Neural cell (in vitro differentiated cells): ENCODE results near the gene EVX1. TPM values are rescaled to one million over a fixed set of nuclear protein-coding genes. Genes with fewer than 3 reads are reported as not detected.

Source experiments
- H2AFZ ChIP-seq: fragments of 200-600, 300-800 bp; sonication (generic), shearing (Covaris generic); 2 replicates; pipeline ENCODE4 v1.6.0; 2014; ENCODE audit warnings: low read depth, mild to moderate bottlenecking, antibody characterized with exemption, low read length, moderate library complexity
- H3F3A ChIP-seq: fragments of 200-600 bp; shearing (Covaris generic); 2 replicates; pipeline ENCODE4 v1.6.1; 2016; ENCODE audit warnings: mild to moderate bottlenecking, moderate library complexity, mixed read lengths, antibody characterized with exemption, low read length; ENCODE audit not compliant: insufficient read depth, poor library complexity, severe bottlenecking
- H3K27ac ChIP-seq: fragments of 200-600, 300-800 bp; sonication (generic), shearing (Covaris generic); 2 replicates; pipeline ENCODE4 v1.5.1; 2014; ENCODE audit warnings: mild to moderate bottlenecking, low read length, moderate library complexity
- H3K27me3 ChIP-seq: fragments of 300-800, 200-600 bp; sonication (generic), shearing (Covaris generic); 2 replicates; pipeline ENCODE4 v1.6.0; 2014; ENCODE audit warnings: mild to moderate bottlenecking, low read depth, low read length, moderate library complexity; ENCODE audit not compliant: insufficient read depth
- H3K36me3 ChIP-seq: fragments of 300-800, 200-600 bp; sonication (generic), shearing (Covaris generic); 2 replicates; pipeline ENCODE4 v1.5.1; 2014; ENCODE audit warnings: mild to moderate bottlenecking, antibody characterized with exemption, low read length, moderate library complexity; ENCODE audit not compliant: insufficient read depth
- H3K4me2 ChIP-seq: fragments of 300-800, 200-600 bp; sonication (generic), shearing (Covaris generic); 2 replicates; pipeline ENCODE4 v1.6.0; 2014; ENCODE audit warnings: mild to moderate bottlenecking, low read length
- H3K4me3 ChIP-seq: fragments of 300-800, 200-600 bp; sonication (generic), shearing (Covaris generic); 2 replicates; pipeline ENCODE4 v1.5.1; 2014; ENCODE audit warnings: mild to moderate bottlenecking, low read length, moderate library complexity
- H3K79me2 ChIP-seq: fragments of 200-600 bp; shearing (Covaris generic); replicated peaks from 2 replicates; pipeline ENCODE4 v1.6.0; 2014; ENCODE audit warnings: mild to moderate bottlenecking, low read length, moderate library complexity; ENCODE audit not compliant: insufficient read depth
- H3K9ac ChIP-seq: fragments of 300-800, 200-600 bp; sonication (generic), shearing (Covaris generic); 2 replicates; pipeline ENCODE4 v1.6.1; 2016; ENCODE audit warnings: mild to moderate bottlenecking, low read length, mixed read lengths
- H3K9me2 ChIP-seq: fragments of 200-600 bp; shearing (Covaris generic); 2 replicates; pipeline ENCODE4 v1.6.1; 2016; ENCODE audit warnings: mild to moderate bottlenecking, low read length, mixed read lengths; ENCODE audit not compliant: insufficient read depth
- H3K9me3 ChIP-seq: fragments of 200-600, 300-800 bp; sonication (generic), shearing (Covaris generic); 2 replicates; pipeline ENCODE4 v1.6.1; 2016; ENCODE audit warnings: mild to moderate bottlenecking, mixed run types, low read length, moderate library complexity, mixed read lengths
- H4K20me1 ChIP-seq: fragments of 200-600 bp; shearing (Covaris generic); 2 replicates; pipeline ENCODE4 v1.6.1; 2016; ENCODE audit warnings: mild to moderate bottlenecking, mixed run types; ENCODE audit not compliant: insufficient read depth
- CTCF ChIP-seq: fragments of 450-650 bp; IDR thresholded peaks from 2 replicates; pipeline ENCODE4 v1.5.1; 2014; ENCODE audit warnings: antibody characterized with exemption, mild to moderate bottlenecking, moderate library complexity; ENCODE audit not compliant: poor library complexity, severe bottlenecking
- EP300 ChIP-seq: fragments of 450-650 bp; conservative IDR thresholded peaks from 2 replicates; pipeline ENCODE4 v1.6.1; 2014; ENCODE audit warnings: antibody characterized with exemption, mild to moderate bottlenecking, moderate library complexity; ENCODE audit not compliant: poor library complexity, severe bottlenecking
- EZH2 ChIP-seq: fragments of 200-600, 300-800 bp; shearing (Covaris generic), sonication (generic); IDR thresholded peaks from 2 replicates; pipeline ENCODE4 v1.6.1; 2014; ENCODE audit warnings: antibody characterized with exemption, low read length, borderline replicate concordance, mild to moderate bottlenecking; ENCODE audit not compliant: insufficient read depth, poor library complexity, severe bottlenecking
- MXI1 ChIP-seq: fragments of 450-650 bp; conservative IDR thresholded peaks from 2 replicates; pipeline ENCODE4 v1.6.1; 2014; ENCODE audit warnings: antibody characterized with exemption, mild to moderate bottlenecking; ENCODE audit not compliant: poor library complexity, severe bottlenecking
- POLR2AphosphoS5 ChIP-seq: IDR thresholded peaks from 2 replicates; pipeline ENCODE4 v1.6.1; 2012
- RAD21 ChIP-seq: fragments of 450-650 bp; conservative IDR thresholded peaks from 2 replicates; pipeline ENCODE4 v1.6.1; 2014; ENCODE audit warnings: antibody characterized with exemption, mild to moderate bottlenecking, moderate library complexity
- SMC3 ChIP-seq: fragments of 450-650 bp; conservative IDR thresholded peaks from 2 replicates; pipeline ENCODE4 v1.6.1; 2014; ENCODE audit warnings: antibody characterized with exemption, mild to moderate bottlenecking, moderate library complexity; ENCODE audit not compliant: poor library complexity
- TAF1 ChIP-seq: IDR thresholded peaks from 2 replicates; pipeline ENCODE4 v1.6.1; 2012; ENCODE audit warnings: low read depth
- polyA plus RNA-seq: library from polyadenylated mRNA; depleted of rRNA; stranded (reverse); fragments of >200 nt; gene quantifications from 2 replicates; pipeline ENCODE4 v1.2.3, GENCODE V29; 2014
- TF ChIP-seq, protein P1 (sequence below): IDR thresholded peaks from 2 replicates; pipeline ENCODE4 v1.6.1; 2012; ENCODE audit warnings: borderline replicate concordance

EVX1 gene
- polyA plus RNA-seq, 1 donor from 2014 or later, result not detected

- Histone ChIP-seq H3K36me3 (no peaks in the 10 kb centered on the region), H3K4me3 (no peak overlapping the region), H3K27me3 (peaks cover 98% of the 10 kb centered on the region), H3K4me2 (no peak overlapping the region), H3K9me2 (no peaks in the 10 kb centered on the region), H3K79me2 (no peaks in the 10 kb centered on the region), H4K20me1 (no peaks in the 10 kb centered on the region), H3K9ac (no peak overlapping the region), H3F3A (no peaks in the 10 kb centered on the region), H2AFZ (no peak overlapping the region), H3K27ac (no peak overlapping the region), H3K9me3 (no peaks in the 10 kb centered on the region)
- TF ChIP-seq, protein P1, sequence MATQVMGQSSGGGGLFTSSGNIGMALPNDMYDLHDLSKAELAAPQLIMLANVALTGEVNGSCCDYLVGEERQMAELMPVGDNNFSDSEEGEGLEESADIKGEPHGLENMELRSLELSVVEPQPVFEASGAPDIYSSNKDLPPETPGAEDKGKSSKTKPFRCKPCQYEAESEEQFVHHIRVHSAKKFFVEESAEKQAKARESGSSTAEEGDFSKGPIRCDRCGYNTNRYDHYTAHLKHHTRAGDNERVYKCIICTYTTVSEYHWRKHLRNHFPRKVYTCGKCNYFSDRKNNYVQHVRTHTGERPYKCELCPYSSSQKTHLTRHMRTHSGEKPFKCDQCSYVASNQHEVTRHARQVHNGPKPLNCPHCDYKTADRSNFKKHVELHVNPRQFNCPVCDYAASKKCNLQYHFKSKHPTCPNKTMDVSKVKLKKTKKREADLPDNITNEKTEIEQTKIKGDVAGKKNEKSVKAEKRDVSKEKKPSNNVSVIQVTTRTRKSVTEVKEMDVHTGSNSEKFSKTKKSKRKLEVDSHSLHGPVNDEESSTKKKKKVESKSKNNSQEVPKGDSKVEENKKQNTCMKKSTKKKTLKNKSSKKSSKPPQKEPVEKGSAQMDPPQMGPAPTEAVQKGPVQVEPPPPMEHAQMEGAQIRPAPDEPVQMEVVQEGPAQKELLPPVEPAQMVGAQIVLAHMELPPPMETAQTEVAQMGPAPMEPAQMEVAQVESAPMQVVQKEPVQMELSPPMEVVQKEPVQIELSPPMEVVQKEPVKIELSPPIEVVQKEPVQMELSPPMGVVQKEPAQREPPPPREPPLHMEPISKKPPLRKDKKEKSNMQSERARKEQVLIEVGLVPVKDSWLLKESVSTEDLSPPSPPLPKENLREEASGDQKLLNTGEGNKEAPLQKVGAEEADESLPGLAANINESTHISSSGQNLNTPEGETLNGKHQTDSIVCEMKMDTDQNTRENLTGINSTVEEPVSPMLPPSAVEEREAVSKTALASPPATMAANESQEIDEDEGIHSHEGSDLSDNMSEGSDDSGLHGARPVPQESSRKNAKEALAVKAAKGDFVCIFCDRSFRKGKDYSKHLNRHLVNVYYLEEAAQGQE, result no peak
- no peak for TF ChIP-seq CTCF
- TF ChIP-seq MXI1, result no peak
These were observed 21.3 kb upstream of the EVX1 start for GRCh38 chr7:27221201-27221797.

DNA sequence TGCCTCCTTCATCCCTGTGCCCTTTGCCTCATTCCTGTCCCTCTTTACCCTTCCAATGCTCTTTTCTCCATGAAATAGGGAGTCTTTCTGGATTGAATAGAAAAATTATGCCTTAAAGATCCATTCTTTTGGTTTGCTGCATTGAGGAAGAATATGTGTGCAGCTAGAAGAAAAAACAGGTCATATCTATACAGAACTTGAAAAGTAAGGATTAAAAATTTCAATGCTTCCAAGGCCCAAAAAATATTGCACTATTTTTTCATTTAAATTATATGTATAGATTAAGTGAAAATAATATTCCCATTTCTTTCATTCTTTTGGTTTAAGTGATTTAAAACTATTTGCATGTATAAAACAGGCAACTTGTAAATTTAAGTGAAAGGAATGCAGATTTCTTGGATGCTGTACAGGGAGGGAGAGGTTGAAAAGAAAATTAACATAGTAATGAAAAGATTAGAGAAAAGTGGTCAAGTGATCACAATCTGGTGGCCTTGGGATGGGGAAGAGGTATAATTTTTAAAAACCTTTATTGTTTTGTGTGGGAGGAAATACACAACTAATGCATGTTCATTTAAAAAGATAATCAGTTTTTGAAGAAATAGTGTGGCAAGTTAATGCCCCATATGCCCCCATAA is 18.5 kb upstream of the EVX1 start:
- H3K4me2 ChIP-seq, result no peak overlapping the region
- no peaks in the 10 kb centered on the region for H3K9me2 ChIP-seq
- H4K20me1 ChIP-seq, result no peaks in the 10 kb centered on the region
- TF ChIP-seq POLR2AphosphoS5 (no peak), EZH2 (no peak), RAD21 (no peak), EP300 (no peak), SMC3 (no peak), CTCF (no peak), MXI1 (no peak), TAF1 (no peak)
- TF ChIP-seq, protein P1, result no peak
- no peaks in the 10 kb centered on the region for H3K36me3 ChIP-seq
- H3K27ac ChIP-seq, result no peak overlapping the region
- no peaks in the 10 kb centered on the region for H3F3A ChIP-seq
- H3K79me2 ChIP-seq, result no peaks in the 10 kb centered on the region
- H3K4me3 ChIP-seq, result no peak overlapping the region
- no peak overlapping the region for H2AFZ ChIP-seq
- H3K9me3 ChIP-seq, result no peaks in the 10 kb centered on the region
- peaks cover 99% of the 10 kb centered on the region for H3K27me3 ChIP-seq
- no peak overlapping the region for H3K9ac ChIP-seq
